GM19351 (cell line): ENCODE measurements around the gene DNAAF2.
"Not testable (repeated sequence)": the region's sequence is repeated elsewhere in the genome, so short reads cannot be mapped to it uniquely, and the experiment has no call there.

Experiments used
- ATAC-seq: cut with Tn5 transposase; IDR thresholded peaks from one replicate; pipeline ENCODE4 v1.9.1; 2021; ENCODE audit warnings: mild to moderate bottlenecking, moderate library complexity; ENCODE audit not compliant: unreplicated experiment

DNAAF2 gene, protein sequence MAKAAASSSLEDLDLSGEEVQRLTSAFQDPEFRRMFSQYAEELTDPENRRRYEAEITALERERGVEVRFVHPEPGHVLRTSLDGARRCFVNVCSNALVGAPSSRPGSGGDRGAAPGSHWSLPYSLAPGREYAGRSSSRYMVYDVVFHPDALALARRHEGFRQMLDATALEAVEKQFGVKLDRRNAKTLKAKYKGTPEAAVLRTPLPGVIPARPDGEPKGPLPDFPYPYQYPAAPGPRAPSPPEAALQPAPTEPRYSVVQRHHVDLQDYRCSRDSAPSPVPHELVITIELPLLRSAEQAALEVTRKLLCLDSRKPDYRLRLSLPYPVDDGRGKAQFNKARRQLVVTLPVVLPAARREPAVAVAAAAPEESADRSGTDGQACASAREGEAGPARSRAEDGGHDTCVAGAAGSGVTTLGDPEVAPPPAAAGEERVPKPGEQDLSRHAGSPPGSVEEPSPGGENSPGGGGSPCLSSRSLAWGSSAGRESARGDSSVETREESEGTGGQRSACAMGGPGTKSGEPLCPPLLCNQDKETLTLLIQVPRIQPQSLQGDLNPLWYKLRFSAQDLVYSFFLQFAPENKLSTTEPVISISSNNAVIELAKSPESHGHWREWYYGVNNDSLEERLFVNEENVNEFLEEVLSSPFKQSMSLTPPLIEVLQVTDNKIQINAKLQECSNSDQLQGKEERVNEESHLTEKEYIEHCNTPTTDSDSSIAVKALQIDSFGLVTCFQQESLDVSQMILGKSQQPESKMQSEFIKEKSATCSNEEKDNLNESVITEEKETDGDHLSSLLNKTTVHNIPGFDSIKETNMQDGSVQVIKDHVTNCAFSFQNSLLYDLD

DNA sequence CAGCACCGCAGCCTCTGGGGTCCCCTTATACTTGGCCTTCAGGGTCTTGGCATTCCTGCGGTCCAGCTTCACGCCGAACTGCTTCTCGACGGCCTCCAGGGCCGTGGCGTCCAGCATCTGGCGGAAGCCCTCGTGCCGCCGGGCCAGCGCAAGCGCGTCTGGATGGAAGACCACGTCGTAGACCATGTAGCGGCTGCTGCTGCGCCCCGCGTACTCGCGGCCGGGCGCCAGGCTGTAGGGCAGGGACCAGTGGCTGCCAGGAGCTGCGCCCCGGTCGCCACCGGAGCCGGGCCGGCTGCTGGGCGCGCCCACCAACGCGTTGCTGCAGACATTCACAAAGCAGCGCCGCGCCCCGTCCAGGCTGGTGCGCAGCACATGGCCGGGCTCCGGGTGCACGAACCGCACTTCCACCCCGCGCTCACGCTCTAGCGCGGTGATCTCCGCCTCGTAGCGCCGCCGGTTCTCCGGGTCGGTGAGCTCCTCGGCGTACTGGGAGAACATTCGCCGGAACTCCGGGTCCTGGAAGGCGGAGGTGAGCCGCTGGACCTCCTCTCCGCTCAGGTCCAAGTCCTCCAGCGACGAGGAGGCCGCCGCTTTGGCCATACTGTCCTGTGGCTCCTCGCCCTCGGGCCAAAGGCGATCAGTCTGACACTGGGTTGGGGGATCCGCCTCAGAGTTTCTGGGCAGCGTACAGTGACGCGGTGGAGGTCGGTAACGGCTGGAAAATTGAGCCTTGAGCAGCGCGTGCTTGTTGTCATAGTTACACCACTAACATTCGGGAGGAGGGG is at the start of gene DNAAF2:
TSS of gene DNAAF2 (minus strand) at position 698 of the 788 bp plus-strand sequence. CDS start at position 603, 95 bp downstream.
- peak; percentile 29 for ATAC-seq

DNA sequence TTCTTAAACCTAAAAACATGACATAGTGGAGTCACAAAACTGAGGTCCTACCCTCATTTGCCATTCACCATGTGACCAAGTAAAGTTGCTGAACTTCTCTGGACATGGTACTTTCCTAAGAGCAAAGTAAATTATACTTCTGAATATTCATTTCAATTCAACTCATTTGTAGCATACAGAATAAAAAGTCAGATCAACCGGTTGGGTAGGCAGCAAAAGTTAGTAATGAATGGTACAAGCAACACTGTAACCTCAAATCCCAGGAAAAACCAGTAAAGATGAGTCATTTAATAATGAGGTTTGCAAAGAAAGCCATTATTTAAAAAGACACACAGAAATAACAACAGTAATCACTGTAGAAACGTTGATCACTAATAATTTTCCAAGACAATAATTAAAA is 44.2 kb upstream of the DNAAF2 start:
- no peak for ATAC-seq

DNA sequence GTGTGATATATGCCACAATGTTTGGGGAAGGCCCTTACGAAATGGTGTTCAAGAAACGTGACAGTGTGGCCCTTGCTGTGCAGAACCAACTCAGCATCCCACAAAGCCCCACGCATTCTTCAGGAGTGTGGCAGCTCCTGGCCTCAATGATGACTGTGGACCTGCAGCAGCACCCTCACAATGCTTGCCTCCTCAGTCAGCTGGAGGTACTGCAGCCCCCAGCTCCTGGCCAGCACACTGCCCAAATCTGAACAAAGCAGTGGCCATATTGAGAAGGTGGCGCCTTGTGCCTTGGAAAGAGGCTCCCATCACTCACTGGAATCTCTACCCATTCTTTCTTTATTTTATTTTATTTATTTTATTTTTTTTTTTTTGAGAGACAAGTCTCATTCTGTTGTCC is 42.6 kb upstream of the DNAAF2 start:
- ATAC-seq, result no peak

DNA sequence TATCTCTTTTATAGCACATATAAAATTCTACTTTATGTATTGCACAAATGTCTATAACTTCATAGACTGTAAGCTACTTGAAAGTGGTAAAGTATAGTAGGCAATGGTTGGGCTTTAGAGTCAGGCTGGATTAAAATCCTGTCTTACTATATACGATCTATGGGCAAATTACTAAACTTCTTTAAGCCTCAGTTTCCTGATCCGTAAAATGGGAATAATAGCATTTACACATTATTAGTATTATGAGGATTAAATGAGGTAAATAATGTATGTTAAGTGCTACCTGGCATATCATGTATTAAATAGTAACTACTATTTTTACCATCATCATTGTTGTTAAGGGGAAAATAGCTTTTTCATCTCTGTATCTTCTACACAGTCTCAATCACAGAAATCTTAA is 38.5 kb upstream of the DNAAF2 start:
- ATAC-seq, result no peak

DNA sequence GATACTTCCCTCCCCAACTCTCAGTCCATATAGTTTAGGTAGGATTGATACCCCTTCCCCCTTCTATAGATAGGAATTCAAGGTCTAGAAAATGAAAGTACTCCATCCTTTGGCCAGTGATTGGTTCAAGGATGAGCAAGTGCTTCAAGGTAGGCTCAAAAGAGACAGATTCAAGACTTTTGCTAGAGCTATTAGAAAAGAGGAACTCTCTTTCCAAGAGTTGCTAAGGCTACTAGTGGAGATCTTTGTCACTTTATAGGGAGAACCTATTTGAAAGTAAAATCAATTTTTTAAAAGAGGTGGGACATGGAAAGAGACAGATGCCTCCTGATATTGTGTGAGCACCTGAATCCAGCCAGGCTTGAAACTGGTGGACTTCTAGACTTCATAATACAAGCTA is 35.4 kb upstream of the DNAAF2 start:
- no peak for ATAC-seq

DNA sequence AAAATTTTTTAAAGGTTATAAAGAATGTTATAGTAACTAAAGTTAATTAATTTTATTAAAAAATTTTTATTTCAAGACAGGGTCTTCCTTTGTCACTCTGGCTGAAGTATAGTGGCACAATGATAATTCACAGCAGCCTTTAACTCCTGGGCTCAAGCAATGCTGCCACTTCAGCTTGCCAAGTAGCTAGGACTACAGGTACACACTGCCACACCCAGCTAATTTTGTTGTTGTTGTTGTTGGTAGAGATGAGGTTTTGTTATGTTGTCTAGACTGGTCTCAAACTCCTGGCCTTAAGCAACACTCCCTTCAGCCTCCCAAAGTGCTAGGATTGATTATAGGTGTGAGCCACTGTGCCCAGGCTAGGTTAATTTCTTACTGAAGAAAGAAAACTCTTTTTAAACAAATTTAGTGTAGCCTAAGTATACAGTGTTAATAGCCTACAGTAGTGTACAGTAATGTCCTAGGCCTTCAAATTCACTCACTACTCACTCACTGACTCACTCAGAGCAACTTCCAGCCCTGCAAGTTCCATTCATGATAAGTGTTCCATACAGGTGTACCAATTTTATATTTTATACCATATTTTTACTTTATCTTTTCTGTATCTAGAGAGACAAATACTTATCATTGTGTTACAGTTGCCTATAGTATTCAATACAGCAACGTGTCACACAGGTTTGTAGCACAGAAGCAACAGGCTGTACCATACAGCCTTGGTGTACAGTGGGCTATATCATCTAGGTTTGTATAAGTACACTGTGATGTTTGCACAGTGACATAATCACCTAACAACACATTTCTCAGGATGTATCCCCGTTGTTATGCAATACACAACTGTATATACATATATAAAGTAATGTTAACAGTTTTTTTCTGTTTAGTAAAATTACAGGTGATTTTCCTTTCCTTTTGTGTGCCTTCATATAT is 24.7 kb upstream of the DNAAF2 start:
- ATAC-seq, result no peak

DNA sequence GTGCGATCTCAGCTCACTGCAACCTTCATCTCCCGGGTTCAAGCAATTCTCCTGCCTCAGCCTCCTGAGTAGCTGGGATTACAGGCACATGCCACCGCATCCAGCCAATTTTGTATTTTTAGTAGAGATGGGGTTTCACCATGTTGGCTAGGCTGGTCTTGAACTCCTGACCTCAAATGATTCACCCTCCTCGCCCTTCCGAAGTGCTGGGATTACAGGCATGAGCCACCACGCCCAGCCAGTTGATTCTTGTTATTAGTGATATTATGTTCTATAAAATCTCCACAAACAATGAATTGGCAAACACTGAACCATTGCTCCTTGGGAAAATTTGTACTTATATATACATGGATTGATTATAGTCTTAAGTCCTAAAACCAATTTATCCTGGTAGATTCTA is 22.5 kb upstream of the DNAAF2 start:
- not testable (repeated sequence) for ATAC-seq

DNA sequence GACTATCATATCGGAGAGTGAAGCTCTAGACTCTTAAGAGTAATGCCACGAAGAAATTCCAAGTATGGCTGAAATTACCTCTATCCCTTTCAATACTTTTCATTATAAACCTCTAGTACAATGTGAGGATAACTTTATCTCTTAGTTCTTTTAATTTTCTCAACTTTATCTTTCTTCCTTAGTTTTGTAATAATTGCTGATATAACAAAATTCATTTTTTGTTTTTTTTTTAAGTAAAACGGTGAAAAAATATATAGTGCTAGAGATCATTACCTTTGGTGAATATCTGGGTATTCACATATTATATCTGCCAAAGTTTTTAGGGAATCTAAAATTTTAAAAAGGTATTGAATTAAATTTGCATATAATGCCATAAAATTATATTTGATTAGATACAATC is 19.5 kb upstream of the DNAAF2 start:
- ATAC-seq, result no peak

DNA sequence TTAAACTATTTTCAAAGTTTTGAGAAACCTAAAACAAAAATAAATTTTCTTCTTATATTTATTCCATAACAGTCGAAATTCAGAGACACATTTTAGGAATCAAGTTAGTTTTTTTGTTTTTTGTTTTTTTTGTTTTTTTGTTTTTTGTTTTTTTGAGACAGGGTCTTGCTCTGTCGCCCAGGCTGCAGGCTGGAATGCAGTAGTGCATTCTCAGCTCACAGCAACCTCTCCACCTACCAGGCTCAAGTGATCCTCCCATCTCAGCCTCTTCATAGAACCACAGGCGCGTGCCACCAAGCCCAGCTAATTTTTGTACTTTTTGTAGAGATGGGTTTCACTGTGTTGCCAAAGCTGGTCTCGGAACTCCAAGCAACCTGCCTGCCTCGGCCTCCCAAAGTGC is 18.5 kb upstream of the DNAAF2 start:
- no peak for ATAC-seq

DNA sequence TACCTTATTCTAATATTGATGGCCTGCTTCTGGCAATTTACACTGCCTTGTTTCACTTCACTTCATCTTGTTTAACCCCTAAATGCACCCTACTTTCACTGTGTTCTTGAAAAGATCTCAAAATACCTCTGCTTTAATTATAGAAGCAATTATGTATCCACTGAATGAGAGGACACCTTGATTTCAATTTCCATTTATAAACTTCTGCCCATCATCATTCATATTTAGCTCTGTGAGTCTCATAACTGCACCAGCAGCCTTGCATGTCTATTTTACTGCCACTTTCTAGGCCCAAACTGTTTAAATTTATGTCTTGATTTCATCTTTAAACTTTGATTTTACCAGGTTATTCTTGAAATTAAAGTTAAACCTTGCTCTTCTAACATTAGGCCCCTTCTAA is 7.1 kb upstream of the DNAAF2 start:
- ATAC-seq, result no peak

DNA sequence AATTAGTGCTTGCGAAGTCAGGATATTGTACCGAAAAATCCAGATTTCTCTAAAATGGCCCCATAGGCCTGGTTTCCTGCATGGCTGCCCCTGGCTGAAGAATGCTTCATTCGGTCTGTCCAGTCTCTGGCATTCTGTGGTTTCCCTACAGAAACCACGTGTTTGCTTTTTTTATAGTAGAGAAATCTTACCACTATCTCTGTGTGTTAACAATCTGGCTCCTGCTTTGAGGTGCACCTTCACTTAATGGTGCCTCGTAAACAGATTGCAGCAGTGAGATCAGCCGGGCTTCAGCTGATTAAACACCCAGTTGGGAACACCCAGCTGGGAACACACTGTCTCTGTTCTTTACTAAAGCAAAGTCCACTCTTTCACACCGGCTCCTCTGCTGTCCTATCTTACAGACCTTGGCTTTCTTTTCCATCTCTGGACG is 6.7 kb upstream of the DNAAF2 start:
- no peak for ATAC-seq

DNA sequence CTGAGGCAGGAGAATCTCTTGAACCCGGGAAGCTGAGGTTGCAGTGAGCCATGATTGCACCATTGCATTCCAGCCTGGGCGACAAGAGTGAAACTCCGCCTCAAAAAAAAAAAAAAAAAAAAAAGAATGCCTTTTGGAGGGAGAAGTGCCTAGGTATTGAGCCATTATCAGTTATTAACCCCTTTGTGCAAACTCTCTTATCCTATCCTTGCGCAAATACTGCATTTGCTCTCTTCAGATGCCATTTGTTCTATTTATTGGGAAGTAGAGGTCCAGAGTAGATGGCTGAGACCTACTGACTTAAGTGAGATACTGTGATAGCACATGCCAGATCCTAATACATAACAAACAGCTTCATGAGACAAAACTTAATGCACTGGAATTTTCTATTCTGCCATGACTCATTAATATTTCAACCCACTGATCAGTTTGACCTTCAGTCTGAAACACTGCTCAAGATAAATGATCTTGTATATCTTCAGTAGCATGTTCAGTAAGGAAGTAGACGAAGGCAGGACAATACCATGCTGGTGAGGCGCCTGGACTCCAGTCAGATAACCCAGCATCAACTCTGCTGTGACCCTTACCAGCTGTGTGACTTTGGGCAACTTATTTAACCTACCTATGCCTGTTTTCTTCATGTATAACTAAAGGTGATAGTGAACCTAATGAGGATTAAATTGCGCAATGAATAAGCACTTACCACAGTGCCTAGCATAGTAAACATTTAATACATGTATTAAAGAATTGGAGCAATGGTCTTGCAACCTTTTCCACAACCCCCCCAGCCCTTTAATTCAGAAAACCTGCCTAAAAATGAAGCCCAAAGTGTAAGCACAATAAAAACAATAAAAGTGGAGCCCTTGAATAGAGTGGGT is 5.7 kb upstream of the DNAAF2 start:
- no peak for ATAC-seq

DNA sequence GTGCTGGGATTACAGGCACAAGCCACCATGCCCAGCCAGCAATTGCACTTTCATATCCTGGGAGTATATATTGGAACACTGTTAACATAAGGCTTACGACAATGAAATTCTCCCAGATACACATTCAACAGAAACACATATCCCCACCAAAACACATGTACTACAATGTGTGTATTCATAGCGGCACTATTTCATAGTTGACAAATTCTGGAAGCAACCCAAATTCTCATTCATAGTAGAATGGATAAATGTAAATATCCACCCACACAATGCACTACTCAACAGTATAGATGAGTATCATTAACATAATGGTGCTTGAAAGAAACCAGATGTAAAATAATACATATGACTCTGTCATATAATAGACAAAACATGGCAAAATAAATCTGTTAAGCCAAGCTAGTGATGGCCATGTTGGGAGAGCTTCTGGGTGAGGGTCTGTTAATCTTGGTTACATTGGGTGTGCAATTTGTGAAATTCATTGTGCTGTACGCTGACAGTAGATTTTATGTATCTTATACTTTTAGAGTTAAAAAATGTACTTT is 2.6 kb upstream of the DNAAF2 start:
- no peak for ATAC-seq

DNA sequence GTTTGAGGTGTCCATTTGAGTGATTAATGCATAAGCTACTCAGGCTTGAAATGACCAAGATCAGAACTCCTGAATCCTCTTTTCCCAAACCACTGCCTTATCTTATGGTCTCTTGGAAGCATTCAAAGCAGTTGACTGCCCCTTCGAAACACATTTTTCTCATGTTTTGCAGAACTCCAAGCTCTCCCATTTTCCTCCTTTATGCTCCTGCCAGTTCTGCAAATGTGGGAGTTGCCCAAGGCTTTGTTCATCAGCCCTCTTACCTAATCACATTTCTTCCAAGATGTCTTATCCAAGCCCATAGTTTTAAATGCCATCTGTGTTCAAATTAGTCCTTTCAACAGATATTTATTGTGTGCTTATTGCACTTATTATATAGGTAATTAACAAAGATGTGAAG is 1.8 kb upstream of the DNAAF2 start:
- no peak for ATAC-seq

DNA sequence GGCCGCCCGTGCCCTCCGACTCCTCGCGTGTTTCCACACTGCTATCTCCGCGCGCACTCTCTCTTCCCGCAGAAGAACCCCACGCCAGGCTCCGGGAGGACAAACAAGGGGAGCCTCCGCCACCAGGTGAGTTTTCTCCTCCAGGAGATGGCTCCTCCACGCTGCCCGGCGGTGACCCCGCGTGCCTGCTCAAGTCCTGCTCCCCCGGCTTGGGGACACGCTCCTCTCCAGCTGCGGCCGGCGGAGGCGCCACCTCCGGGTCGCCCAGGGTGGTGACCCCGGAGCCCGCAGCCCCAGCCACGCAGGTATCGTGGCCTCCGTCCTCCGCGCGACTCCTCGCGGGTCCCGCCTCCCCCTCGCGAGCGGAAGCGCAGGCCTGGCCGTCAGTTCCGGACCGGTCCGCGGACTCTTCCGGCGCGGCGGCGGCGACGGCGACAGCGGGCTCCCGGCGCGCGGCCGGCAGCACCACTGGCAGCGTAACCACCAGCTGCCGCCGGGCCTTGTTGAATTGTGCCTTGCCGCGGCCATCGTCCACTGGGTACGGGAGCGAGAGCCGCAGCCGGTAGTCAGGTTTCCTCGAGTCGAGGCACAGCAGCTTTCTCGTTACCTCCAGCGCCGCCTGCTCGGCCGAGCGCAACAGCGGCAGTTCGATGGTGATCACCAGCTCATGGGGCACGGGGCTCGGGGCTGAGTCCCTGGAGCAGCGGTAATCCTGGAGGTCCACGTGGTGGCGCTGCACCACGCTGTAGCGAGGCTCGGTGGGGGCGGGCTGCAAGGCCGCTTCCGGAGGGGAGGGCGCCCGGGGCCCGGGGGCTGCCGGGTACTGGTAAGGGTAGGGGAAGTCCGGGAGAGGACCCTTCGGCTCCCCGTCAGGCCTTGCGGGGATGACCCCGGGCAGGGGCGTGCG is 1.2 kb downstream of the DNAAF2 start:
- ATAC-seq, result peak; percentile 66

DNA sequence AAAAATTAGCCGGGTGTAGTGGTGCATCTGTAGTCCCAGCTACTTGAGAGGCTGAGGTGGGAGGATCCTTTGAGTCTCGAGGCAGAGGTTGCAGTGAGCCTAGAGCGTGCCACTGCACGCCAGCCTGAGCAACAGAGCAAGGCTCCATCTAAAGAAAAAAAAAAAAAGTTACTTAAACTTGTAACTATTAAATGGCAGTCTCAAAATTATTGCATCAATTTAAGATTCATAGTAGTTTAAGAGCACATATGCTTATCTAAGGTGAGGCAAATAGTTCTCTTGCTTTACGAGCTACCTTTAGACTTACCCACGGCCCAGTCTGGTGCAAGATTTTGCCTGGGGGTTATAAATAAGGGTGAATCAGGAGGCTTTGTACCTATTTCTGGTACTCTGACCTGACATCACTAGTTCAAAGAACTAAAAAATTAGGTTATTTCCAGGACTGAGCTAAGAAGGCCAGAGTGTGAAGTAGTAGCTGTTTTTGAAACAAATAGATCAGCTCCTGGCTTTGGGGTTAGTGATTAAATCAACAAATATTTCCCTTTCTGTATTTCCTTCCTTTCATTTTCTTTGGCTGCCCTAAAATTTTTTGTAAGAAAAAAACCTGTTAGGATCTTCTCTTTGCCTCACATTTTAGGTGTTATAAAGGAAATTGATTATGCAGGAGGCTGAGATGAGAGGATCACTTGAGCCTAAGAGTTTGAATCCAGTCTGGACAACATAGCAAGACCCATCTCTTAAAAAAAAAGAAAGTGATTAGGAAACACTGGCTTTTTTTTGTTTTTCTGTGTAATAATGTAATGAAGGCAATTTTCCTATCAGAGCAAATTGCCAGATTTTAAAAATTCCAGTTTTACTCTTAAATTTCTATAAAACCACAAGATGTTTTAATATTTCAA is 10.9 kb downstream of the DNAAF2 start:
- ATAC-seq, result peak; percentile 12

DNA sequence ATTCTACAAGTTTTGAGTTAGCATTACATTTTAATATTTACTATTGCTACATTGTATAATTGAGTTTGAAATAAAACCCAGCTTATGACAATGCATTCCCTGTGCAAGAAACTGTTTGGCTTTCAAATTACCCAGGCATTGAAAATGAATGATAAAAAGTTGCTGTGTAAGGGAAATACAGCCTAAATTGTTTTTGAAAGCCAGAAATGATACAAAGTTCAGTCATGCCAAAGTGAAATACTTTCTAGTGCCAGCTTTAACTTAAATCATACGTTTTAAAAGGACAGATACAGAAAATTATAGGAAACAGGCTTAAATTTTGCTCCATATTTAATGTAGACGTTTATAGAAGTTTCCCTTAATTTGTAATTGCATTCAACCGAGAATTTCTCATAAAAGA is 11.7 kb downstream of the DNAAF2 start:
- no peak for ATAC-seq
